Measurements from ENCODE around the gene LARGE1. TPM values are rescaled to one million over a fixed set of nuclear protein-coding genes. Genes with fewer than 3 reads are reported as not detected.

Gene LARGE1
- total and polyA plus RNA-seq, 2 of the 8 experiments (the other 6 are each of a cell fraction or from before 2014, with no cell fraction given) = 43.7 to 83.0 TPM

- Histone ChIP-seq H3K27me3 (replicated peaks in 1 of 4; ENCODE audit: control insufficient read depth in 3 of 4, extremely low read depth in 1 of 4, insufficient read depth in 3 of 4, low read length in 3 of 4) (no peaks in the 10 kb centered on the region), H3K79me2 (ENCODE audit: control insufficient read depth in 1 of 2, insufficient read depth in 2 of 2, low read length in 2 of 2) (peaks cover 0 to 4% of the 10 kb centered on the region in 2 experiments; a peak in 1 of 4 replicates), H2BK15ac (ENCODE audit: low read length) (no peak overlapping the region), H4K20me1 (replicated peaks in 1 of 2; ENCODE audit: control insufficient read depth in 1 of 2, insufficient read depth in 2 of 2, low read length in 2 of 2) (peaks cover 2 to 6% of the 10 kb centered on the region in 2 experiments), H2AFZ (ENCODE audit: low read length) (no peak overlapping the region), H3K9me3 (ENCODE audit: insufficient read depth in 2 of 2, low read depth in 1 of 2, low read length in 1 of 2) (no peaks in the 10 kb centered on the region), H2BK12ac (ENCODE audit: low read depth, low read length) (no peak overlapping the region), H3K4me3 (ENCODE audit: extremely low read depth in 1 of 4, insufficient read depth in 2 of 4, low read depth in 3 of 4, low read length in 4 of 4) (no peak overlapping the region), H2AK5ac (ENCODE audit: low read depth, low read length) (no peak overlapping the region), H3K4ac (replicated peaks; ENCODE audit: insufficient read length, low read depth, low read length) (no peak overlapping the region), H3K23ac (ENCODE audit: insufficient read length) (no peak overlapping the region), H4K91ac (replicated peaks; ENCODE audit: insufficient read length, low read length) (no peak overlapping the region), H3K14ac (ENCODE audit: insufficient read length) (no peak overlapping the region), H3K18ac (ENCODE audit: extremely low read depth, low read length) (no peak overlapping the region), H3K27ac (ENCODE audit: low read depth, low read length) (no peak overlapping the region), H3K79me1 (ENCODE audit: low read depth, low read length) (peaks cover 4% of the 10 kb centered on the region; the same call in 1 of the 2 replicates), H3K36me3 (ENCODE audit: control insufficient read depth in 2 of 4, insufficient read depth in 4 of 4, low read length in 3 of 4) (no peaks in the 10 kb centered on the region), H3K56ac (replicated peaks; ENCODE audit: insufficient read length, low read depth, low read length) (no peak overlapping the region), H2BK120ac (replicated peaks; ENCODE audit: low read depth, low read length) (no peak overlapping the region), H3K23me2 (ENCODE audit: low read depth, low read length) (no peaks in the 10 kb centered on the region), H2BK5ac (ENCODE audit: low read depth, low read length) (no peak overlapping the region), H4K5ac (ENCODE audit: insufficient read length, low read depth, low read length) (no peak overlapping the region), H4K8ac (ENCODE audit: extremely low read depth, insufficient read depth, low read length) (no peak overlapping the region), H3K4me1 (replicated peaks in 1 of 4; ENCODE audit: control insufficient read depth in 3 of 4, insufficient read depth in 4 of 4, low read length in 3 of 4) (peaks cover 3 to 17% (median 9%) of the 10 kb centered on the region in 4 experiments; a peak in 6 of 7 replicates), H3K4me2 (ENCODE audit: insufficient read depth in 1 of 2, low read depth in 2 of 2, low read length in 2 of 2) (no peak overlapping the region), H2BK20ac (ENCODE audit: low read length) (no peak overlapping the region), H3K9ac (replicated peaks in 1 of 4; ENCODE audit: extremely low read depth in 1 of 4, low read depth in 3 of 4, low read length in 3 of 4) (no peak overlapping the region)
- 83% methylated on average over 13 of the region's 13 CpGs; no CpG with 5 or more reads in 1 of the 2 experiments for WGBS, 2 experiments (ENCODE audit: extremely low coverage in 1 of 2, insufficient coverage in 1 of 2, insufficient read length in 1 of 2, insufficient replicate concordance in 2 of 2, low coverage in 1 of 2, low lambda C conversion rate in 2 of 2, missing lambda C conversion rate in 1 of 2)
- CTCF ChIA-PET (ENCODE audit: partially characterized antibody) = interaction anchor here (1.3 to 1.5 kb wide), 2 partner anchors 12 to 175 kb away, joined by 3 to 6 read pairs; no protein-coding TSS in a partner anchor
- FAIRE-seq (no peak), DNase-seq (ENCODE audit: low read depth in 1 of 2, low spot score in 2 of 2) (no peak)
- TF ChIP-seq, protein P1, sequence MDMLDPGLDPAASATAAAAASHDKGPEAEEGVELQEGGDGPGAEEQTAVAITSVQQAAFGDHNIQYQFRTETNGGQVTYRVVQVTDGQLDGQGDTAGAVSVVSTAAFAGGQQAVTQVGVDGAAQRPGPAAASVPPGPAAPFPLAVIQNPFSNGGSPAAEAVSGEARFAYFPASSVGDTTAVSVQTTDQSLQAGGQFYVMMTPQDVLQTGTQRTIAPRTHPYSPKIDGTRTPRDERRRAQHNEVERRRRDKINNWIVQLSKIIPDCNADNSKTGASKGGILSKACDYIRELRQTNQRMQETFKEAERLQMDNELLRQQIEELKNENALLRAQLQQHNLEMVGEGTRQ (IDR thresholded peaks at IDR 0.05; ENCODE audit: low read length) = no peak
- TF ChIP-seq JUND (IDR thresholded peaks at IDR 0.05; ENCODE audit: low read length) (no peak), SAP30 (IDR thresholded peaks at IDR 0.05; ENCODE audit: insufficient read depth, insufficient replicate concordance, low read length) (no peak), SP1 (IDR thresholded peaks at IDR 0.05; ENCODE audit: low read depth, low read length) (no peak), MAFK (IDR thresholded peaks at IDR 0.05; ENCODE audit: low read depth, low read length) (no peak), EP300 (IDR thresholded peaks at IDR 0.05; ENCODE audit: borderline replicate concordance in 1 of 2, low read depth in 2 of 2, low read length in 2 of 2) (no peak), TBP (IDR thresholded peaks at IDR 0.05; ENCODE audit: low read depth, low read length) (no peak), KDM5A (IDR thresholded peaks at IDR 0.05; ENCODE audit: low read length) (no peak)
- POLR2A ChIA-PET (ENCODE audit: partially characterized antibody) = no interaction called here
These were observed 442.9 kb downstream of the LARGE1 start for GRCh38 chr22:33477120-33478111.
